Activated CD4-positive, alpha-beta T cell treated with anti-CD3 and anti-CD28 coated beads for 24 hours (primary cell): ENCODE measurements around the gene PIGN.
A peak's percentile ranks its signal among the peaks of the same experiment; 100 is the strongest.

Experiments
- DNase-seq, 2 donors: peaks; one replicate each; pipeline ENCODE4 v3.0.0-alpha.2; 2020; ENCODE audit warnings: low read depth in 2 of 2

The PIGN gene, protein sequence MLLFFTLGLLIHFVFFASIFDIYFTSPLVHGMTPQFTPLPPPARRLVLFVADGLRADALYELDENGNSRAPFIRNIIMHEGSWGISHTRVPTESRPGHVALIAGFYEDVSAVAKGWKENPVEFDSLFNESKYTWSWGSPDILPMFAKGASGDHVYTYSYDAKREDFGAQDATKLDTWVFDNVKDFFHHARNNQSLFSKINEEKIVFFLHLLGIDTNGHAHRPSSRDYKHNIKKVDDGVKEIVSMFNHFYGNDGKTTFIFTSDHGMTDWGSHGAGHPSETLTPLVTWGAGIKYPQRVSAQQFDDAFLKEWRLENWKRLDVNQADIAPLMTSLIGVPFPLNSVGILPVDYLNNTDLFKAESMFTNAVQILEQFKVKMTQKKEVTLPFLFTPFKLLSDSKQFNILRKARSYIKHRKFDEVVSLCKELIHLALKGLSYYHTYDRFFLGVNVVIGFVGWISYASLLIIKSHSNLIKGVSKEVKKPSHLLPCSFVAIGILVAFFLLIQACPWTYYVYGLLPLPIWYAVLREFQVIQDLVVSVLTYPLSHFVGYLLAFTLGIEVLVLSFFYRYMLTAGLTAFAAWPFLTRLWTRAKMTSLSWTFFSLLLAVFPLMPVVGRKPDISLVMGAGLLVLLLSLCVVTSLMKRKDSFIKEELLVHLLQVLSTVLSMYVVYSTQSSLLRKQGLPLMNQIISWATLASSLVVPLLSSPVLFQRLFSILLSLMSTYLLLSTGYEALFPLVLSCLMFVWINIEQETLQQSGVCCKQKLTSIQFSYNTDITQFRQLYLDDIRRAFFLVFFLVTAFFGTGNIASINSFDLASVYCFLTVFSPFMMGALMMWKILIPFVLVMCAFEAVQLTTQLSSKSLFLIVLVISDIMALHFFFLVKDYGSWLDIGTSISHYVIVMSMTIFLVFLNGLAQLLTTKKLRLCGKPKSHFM

DNA sequence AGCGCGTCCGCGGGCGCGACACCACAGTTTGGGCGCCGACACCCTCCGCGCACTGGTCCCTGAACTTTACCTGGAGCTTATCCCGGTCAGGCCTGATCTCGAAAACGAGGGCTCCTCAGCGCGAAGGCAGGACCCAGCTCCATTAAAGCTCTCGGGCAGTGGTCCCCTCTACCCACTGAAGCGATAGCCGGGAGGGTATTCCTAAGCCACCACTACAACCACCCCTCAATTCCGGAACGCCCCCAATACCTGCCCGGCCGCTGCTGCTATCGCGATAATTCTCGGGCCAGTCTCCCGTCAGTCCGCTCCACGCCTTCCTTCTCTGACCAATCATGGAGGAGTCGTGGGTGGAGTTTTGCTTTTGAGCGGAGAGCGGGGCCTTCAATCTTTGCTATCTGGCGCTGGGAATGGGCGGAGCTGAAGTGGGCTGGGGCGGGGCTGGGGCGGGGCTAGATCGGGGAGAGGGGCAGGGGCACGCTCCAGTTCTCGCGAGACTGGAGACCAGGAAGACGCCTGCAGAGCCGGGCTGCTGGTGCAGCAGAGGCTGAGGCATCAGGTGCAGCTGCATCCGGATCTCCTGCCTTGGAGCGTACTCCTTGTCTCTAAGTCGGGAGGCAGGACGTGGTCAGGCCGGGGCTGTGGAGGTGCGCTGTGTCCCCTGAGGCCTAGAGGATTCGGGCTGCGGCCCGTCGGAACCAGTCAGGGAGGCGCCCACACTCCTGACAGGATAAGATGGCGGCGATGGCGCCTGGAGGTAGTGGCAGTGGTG is at the start of gene PIGN, which contains the start of gene RELCH:
PIGN (minus strand) TSS at position 283 of the 769 bp plus-strand sequence. CDS start 25,703 bp downstream, outside the sequence.
RELCH (plus strand) TSS at position 482 of the 769 bp plus-strand sequence; CDS start at position 733, 251 bp downstream.
- DNase-seq, result peak; percentile 86 to 92

DNA sequence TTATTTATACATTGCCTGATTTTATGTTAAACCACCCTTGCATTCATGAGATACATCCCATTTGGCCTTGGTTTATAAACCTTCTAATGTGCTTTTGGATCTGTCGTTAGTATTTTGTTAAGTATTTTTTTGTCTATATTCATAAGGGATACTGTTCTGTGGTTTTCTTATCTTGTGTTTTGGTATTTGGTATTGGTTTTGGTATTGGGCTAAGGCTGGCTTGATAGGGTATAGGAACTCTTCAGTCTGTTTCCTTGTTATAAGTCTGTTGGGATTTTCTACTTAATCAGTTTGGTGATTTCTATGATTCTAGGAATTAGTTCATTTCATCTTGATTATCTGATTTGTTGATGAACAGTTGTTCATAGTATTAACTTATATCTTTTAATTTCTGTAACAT is 49.4 kb upstream of the PIGN start:
- DNase-seq, result no peak

DNA sequence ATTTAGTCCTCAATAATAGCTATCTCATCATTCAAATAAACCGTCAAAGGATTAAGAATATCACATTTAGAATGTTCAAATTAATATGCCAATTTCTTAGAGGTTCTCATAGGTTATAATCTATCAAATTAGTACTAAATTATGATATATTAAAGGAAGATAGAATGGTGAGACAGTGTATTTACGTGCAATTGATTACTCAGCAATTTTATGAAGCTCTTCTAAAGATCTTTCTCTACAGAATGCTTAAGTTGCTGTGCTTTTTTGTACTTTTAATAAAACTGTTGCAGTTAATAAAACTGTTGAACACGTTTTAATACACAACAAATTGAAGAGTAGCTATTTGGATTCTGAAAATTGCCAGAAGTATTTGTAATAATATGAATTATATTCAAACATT is 39.2 kb upstream of the PIGN start:
- DNase-seq, result no peak

DNA sequence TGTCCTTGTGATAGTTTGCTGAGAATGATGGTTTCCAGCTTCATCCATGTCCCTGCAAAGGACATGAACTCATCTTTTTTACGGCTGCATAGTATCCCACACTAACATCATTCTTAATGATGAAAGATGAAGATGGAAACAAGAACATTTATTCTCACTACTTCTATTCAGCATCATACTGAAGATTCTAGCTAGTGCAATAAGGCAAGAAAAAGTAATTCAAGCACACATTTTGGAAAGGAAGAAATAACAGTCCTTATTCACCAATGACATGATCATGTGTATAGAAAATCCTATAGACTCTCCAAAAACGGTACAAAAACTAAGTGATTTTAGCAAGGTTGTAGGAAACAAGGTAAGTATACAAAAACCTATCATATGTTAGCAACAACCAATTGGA is 37.4 kb upstream of the PIGN start:
- no peak for DNase-seq

DNA sequence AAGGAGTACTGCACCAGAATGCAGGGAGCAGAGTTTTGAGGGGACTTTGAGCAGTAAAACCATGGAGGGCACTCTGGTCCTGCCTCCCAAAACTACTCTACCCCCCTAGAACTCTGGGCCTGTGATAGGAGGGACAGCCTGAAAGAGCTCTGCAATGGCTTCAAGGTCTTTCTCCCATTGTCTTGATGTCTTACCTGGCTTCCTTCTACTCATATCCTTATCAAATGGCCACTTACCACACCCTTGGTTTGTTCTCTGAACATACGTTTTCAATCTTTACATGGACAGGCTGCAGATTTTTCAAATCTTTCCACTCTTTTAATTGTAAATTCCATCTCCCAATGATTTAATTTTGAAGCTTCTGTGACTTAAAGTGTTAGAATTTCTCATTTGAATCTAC is 27.9 kb upstream of the PIGN start:
- DNase-seq, result no peak

DNA sequence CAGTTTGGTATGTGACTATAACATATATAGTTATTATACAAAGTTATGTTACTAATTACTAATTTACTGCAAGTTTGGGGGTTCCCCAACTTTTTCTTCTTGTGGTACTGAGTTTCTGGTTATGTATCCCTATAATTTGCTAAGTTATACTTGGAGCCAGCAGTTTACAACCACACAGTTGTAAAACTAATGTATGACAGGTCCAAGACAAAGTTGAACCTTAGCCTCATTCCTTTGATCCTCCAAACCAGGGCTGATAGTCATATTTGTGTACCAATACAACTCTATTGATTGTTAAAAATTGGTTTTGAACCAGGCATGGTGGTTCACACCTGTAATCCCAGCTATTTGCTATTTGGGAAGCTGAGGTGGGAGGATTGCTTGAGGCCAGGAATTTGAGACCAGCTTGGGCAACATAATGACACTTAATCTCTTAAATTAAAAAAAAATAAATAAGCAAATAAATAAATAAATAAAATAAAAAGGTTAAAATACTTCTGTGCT is 24.5 kb upstream of the PIGN start:
- no peak for DNase-seq

DNA sequence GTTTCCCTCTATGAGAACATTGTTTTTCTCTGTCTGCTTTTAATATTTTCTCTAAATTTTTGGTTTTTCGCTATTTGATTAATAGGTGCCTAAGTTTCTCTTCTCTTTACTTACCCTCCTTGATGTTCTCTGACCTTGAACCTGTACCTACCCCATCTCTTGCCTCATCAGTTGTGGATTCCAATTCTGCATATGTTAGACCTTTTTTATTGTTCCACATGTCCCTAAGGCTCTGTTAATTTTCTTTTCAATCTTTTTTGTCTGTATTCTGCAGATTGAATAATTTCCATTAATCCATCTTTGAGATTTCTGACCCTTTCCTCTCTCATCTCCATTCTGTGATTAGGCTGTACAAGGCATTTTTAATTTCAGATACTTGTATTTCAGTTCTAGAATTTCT is 23.3 kb upstream of the PIGN start:
- DNase-seq, result no peak

DNA sequence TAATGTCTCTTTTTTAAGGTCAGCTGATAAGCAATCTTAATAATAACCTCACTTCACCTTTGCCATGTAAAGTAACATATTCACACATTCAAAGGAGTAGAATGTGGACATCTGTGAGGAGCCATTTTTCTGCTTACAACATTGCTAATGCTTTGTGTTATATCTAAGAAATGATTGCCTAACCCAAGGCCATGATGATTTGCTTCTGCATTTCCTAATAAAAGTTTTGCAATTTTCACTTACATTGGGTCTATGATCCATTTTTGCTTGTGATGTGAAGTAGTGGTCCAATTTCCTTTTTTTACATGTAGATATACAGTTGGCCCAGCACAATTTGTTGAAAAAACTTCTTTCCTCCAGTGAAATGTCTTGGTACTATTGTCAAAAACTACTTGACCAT is 22.2 kb upstream of the PIGN start:
- no peak for DNase-seq

DNA sequence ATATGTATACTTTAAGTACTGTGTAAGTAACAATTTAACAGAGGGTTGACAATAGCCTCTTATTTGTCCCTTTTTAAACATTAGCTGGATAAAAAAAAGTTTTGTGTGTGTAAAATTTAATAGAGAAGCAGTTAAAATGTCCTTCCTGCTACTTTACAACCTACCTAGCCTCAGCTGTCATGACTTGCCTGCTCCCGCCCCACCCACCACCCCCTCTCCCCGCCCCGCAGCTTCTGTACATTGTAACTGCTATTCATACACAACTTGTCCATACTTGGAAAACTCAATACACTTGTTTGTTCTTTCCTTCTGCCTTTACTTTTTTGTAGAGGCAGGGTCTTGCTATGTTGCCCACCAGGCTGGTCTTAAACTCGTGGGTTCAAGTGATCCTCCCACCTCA is 19.7 kb upstream of the PIGN start:
- DNase-seq, result no peak

DNA sequence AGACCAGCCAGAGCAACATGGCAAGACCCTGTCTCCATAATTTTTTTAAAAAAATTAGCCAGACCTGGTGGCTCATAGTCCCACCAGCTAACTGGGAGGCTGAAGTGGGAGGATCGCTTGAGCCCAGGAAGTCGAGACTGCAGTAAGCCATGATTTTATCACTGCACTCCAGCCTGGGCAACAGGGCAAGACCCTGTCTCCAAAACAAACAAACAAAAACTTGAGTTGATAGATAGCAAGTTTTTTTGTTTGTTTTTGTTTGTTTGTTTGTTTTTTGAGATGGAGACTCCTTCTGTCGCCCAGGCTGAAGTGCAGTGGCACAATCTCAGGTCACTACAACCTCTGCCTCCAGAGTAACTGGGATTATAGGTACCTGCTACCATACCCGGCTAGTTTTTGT is 19.0 kb upstream of the PIGN start:
- DNase-seq, result no peak

DNA sequence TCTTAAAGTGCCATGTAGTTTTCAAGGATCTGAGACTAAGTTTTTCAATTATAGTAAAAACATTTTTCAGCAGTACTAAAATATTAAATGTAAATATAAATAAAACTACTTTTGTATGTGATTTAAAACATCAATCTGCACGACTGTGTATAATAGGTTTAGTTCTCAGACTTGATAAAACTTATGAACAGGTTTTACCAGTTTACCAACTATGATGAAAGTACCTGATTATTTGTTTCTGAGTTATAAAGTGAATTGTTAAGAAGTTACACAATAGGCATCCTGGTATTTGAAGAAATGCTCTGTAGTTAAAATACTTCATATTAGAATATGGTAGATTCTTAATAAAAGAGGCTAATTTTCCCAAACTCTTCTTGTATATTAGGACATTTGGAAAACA is 15.0 kb upstream of the PIGN start:
- no peak for DNase-seq

DNA sequence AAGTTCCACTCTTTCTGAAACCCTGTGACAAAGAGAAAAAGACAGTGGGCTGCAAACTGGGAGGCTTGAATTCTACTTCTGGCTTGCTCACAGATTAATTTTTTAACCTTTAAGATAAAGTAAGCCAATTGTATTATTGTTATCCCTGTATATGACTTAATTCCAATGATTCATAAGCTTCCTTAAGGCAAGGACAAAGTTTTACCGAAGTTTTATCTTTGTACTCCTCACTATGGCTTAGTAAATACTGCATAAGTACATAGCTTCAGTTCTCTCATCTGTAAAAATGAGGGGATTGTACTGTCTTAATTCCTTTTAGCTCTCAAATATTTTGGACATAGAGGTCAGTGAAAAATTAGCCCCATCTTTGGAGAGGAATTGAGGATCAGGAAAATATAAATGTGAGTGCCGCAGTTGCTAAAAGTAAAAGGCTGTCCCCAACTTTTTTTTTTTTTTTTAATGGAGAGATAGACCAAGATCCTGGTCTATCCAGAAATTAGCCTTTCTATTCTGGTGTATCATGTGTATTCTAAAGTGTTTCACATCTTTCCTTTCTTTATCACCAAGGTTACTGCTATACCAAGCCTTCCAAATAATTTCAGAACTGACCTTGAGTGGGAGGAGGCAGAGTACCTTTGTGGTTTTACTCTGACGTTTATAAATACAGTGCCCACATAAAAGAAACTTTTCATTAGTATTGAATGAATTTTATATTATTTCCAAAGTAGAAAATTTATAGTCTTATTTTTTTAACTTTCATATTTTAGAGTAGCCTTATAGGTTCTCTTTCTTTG is 13.5 kb upstream of the PIGN start:
- no peak for DNase-seq

DNA sequence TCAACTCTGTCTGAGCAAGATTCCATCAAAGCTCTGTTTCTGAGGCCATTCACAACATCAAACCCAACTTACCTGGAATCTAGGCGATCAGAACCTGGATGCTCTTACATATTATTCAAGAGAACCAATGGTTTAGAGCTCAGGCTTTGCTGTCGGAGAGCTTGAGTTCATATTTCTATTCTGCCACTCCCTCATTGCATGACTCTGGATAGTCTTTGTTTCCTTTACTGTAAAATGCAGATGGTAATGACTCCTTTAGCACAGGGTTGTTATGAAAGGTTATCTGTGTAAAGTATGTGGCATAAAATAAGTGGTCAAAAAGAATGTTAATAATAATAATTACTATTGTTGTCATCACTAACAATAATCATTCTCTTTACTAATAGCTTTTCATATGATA is 12.8 kb upstream of the PIGN start:
- no peak for DNase-seq

DNA sequence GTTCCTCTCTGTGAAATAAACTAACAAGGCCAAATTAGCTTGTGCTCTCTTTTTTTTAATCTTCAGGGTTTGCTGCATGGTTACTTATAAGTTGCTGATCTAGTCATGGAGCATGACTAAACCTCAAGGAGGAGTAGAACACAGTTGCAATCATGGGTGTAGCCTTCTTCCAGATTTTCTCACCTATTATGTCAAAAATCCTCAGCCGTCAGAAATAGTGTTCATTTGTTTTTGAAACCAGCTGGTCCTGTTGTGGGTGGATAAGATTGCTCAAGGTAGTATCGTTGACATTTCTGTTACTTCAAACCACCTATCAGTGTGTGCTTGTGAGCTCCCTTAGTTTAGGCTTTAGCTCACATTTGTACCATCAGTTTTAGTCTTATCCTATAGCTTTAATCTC is 11.4 kb upstream of the PIGN start:
- DNase-seq, result no peak

DNA sequence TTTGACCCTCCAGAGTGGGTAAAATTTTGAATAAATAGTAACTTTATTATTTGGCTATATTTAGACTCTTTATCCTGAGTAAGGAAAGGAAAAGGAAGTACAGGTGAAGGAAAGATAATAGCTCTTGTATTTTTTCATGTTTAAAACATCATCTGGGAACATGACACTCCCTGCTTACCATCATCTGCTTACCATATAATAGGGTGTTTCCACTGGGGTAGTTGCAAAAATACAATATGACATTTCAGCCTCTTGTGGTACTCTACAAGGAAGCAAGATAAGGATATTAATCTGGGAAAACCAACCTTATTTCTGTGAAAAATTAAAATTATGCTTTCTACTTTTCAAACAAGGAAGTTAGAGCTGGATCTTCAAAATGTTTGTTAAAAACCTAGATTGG is 10.1 kb upstream of the PIGN start:
- no peak for DNase-seq

DNA sequence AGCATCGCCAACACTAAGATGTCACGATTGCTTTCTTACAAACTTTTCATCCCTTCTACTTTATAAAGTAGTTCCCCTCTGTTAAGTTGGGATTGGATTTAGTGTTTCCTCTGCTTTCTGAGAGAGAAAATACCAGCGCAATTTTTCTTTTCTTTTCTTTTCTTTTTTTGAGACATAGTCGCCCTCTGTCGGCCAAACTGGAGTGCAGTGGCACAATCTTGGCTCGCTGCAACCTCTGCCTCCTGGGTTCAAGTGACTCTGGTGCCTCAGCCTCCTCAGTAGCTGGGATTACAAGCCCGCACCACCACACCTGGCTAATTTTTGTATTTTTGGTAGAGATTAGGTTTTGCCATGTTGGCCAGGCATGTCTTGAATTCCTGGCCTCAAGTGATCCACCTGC is 9.2 kb upstream of the PIGN start:
- no peak for DNase-seq

DNA sequence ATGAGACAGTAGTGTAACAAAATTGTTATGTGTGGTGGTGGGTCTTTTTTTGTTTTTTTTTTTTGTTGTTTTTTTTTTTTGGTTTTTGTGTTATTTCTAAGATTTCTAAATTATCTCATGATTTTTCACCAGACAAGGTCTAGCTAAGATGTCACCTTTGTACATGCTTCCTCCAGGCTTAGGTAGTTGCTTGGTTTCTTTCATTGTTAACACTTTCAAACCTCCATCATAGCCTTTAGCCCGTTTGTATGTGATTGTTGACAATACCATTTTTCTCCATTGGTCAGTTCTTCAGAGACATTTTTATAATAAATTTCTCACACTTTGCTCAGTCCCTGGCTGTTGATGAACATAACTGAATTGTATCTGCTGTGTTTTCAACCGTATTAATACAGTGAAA is 2.4 kb upstream of the PIGN start:
- no peak for DNase-seq

DNA sequence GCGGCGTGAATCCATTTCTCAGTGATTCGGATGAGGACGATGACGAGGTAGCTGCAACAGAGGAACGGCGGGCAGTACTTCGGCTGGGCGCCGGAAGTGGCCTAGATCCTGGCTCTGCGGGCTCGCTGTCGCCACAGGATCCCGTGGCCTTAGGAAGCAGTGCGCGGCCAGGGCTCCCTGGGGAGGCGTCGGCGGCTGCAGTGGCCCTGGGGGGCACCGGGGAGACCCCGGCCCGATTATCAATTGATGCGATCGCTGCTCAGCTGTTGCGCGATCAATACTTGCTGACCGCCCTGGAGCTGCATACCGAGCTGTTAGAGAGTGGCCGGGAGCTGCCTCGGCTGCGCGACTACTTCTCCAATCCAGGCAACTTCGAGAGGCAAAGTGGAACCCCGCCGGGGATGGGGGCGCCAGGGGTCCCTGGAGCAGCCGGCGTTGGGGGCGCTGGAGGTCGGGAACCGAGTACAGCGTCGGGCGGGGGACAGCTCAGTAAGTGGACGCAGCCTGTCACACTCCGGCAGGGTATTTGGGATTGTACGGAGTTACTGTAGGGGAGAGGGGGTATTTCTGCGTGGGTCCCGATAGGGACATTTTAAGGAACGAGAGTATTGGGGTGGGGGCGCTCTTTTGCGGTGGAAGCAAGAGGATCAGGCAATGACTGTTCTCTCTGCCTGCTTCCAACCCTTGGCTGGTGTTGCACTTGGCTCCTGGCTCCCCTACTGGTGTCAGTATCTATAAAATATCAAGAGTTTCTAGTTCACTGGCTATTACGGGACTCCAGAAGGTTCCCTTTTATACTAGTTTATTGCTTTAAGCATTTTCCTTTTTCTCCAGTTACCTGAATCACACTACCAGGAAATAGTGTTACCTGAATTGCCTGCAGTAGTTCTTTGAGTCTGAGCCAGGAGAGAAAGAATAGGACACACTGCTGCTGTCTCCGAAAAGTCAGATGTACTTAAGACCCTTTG is 971 bp upstream of the PIGN start:
- no peak for DNase-seq

DNA sequence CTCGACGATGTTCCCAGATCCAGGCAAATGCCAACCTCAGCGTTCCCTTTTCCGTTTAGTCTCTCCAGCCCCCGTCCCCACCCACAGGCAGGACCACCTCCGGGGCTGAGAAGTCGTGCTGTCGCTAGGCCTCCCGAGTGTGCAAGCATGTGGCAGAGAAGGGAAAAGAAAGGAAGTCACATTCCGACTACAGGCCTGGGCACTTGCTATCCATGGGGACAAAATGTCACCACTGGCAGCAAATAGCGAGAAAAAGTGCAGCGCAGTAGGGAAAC is 420 bp downstream of the PIGN start:
- no peak for DNase-seq

DNA sequence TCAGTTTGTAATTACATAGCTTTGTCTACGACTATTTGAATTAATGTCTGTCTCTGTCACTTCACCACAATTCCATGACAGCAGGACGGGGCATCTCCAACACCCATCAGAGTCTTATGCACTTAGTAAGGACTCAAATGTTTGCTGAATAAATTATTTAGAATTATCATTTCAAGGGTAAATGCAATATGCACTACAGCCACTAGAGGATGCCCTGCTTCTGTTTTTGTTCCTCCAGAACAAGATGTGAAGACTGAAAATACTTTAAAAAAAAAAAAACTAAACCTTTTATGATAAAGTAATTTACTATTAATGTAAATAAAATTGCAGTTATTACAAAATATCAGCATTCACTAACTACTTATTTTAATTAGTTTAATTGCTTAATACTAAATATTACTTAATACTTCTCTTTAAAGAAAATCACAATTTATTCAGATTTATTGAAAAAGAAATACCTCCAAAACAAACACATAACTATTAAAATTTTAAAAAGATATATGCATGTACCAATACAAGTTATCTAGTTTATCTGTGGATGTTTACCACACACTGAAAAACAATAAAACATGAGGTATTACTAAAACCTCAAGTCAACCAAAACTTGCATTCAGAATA is 3.2 kb downstream of the PIGN start:
- DNase-seq, result peak in 1 of 2 donors; percentile 43
